ENCODE data around the gene MLLT3. TPM values are rescaled to one million over a fixed set of nuclear protein-coding genes. Genes with fewer than 3 reads are reported as not detected.

The MLLT3 gene
- total RNA-seq, 4 donors from 2014 or later: 15.1 to 30.5 (median 18.4) TPM

DNA sequence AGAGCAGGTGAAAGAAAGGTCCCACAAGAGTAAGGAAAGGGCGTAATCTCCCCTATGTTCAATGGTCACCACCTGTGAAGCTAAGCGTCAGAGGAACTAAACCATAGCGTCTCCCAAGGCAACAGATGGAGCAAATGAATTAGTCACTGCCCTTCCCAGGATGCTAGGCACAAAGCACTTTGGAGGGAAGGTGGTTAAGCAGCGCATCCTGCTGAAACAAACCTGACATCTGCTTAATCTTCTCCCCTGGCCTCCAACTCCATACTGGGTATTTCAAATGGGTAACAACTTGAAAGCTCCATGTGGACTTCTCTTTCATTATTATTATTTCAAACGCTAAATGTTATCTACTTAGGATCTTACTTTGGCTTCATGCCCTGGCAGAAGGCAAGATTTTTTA lies 227.3 kb downstream of the MLLT3 start:
- no peaks in the 10 kb centered on the region for H3K27me3 ChIP-seq
- H3K4me3 ChIP-seq: no peak overlapping the region
- no peaks in the 10 kb centered on the region for H3K4me1 ChIP-seq
- no peak for DNase-seq
- no peak overlapping the region for H3K27ac ChIP-seq
- no peaks in the 10 kb centered on the region for H3K36me3 ChIP-seq
- no peaks in the 10 kb centered on the region for H3K9me3 ChIP-seq
- no peak for TF ChIP-seq CTCF (IDR thresholded peaks at IDR 0.05)
- no peak for TF ChIP-seq POLR2A (IDR thresholded peaks at IDR 0.05)

GRCh38 chr9:20391208-20391607 lies 231.1 kb downstream of the MLLT3 start:
- no peak for DNase-seq
- no peak overlapping the region for H3K4me3 ChIP-seq
- H3K9me3 ChIP-seq: no peaks in the 10 kb centered on the region
- TF ChIP-seq CTCF (IDR thresholded peaks at IDR 0.05) (no peak), POLR2A (IDR thresholded peaks at IDR 0.05) (no peak)
- no peaks in the 10 kb centered on the region for H3K36me3 ChIP-seq
- H3K4me1 ChIP-seq: no peaks in the 10 kb centered on the region
- H3K27me3 ChIP-seq: no peaks in the 10 kb centered on the region
- H3K27ac ChIP-seq: no peak overlapping the region

GRCh38 chr9:20390400-20390799 lies 231.9 kb downstream of the MLLT3 start:
- no peaks in the 10 kb centered on the region for H3K4me1 ChIP-seq
- DNase-seq: no peak
- no peak overlapping the region for H3K4me3 ChIP-seq
- no peaks in the 10 kb centered on the region for H3K36me3 ChIP-seq
- TF ChIP-seq CTCF (IDR thresholded peaks at IDR 0.05) (no peak), POLR2A (IDR thresholded peaks at IDR 0.05) (no peak)
- H3K27ac ChIP-seq: no peak overlapping the region
- no peaks in the 10 kb centered on the region for H3K27me3 ChIP-seq
- no peaks in the 10 kb centered on the region for H3K9me3 ChIP-seq

DNA sequence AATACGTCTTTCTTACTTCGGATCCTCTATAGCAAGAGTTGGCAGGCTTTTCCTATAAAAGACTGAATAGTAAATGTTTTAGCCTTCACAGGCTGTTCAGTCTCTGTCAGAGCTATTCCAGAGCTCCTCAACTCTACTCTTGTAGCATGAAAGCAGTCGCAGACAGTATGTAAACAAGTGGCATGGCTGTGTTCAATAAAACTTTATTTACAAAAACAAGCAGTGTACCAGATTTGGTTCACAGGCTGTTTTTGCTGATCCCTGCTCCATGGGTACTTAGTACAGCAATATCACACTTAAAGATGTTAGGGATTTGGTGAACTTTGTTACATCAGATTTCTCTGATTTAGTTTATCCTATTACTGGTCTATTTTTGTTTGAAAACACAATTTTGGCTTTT lies 235.2 kb downstream of the MLLT3 start:
- Histone ChIP-seq H3K4me3 (no peak overlapping the region), H3K27ac (no peak overlapping the region), H3K9me3 (no peaks in the 10 kb centered on the region), H3K27me3 (no peaks in the 10 kb centered on the region), H3K4me1 (peaks cover 0 to 4% (median 0%) of the 10 kb centered on the region in 4 donors), H3K36me3 (no peaks in the 10 kb centered on the region)
- DNase-seq: no peak
- TF ChIP-seq POLR2A (IDR thresholded peaks at IDR 0.05): no peak
- no peak for TF ChIP-seq CTCF (IDR thresholded peaks at IDR 0.05)

DNA sequence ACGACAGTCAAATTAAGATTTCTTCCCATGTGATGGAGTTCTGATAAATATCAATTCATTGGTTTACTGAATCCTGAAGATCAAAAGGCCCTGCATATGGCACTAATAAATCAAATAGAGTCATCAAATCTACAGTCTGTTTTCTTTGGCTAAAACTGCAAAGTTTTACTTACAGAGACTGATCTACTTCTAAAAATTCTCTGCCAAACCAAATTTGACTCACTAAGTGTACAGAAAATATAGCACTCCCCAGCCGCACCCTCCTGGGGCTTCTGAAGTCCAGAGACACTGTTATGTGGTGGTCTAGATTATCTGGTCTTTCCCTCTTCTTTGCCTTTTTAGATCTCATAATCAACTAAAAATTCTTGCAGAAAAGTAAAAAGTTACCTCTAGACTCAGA lies 237.7 kb downstream of the MLLT3 start:
- TF ChIP-seq CTCF (IDR thresholded peaks at IDR 0.05) (no peak), POLR2A (IDR thresholded peaks at IDR 0.05) (no peak)
- DNase-seq: no peak
- Histone ChIP-seq H3K4me3 (no peak overlapping the region), H3K36me3 (no peaks in the 10 kb centered on the region), H3K4me1 (peaks cover 0 to 4% (median 0%) of the 10 kb centered on the region in 4 donors), H3K9me3 (no peaks in the 10 kb centered on the region), H3K27ac (no peak overlapping the region), H3K27me3 (no peaks in the 10 kb centered on the region)

GRCh38 chr9:20382460-20383071 lies 239.7 kb downstream of the MLLT3 start:
- no peak for DNase-seq

More at GRCh38 chr9:20382460-20383071, 239.7 kb downstream of the MLLT3 start:
- Histone ChIP-seq H3K4me1 (peaks cover 0 to 4% (median 0%) of the 10 kb centered on the region in 4 donors), H3K36me3 (no peaks in the 10 kb centered on the region), H3K9me3 (no peaks in the 10 kb centered on the region), H3K27ac (no peak overlapping the region), H3K4me3 (no peak overlapping the region), H3K27me3 (no peaks in the 10 kb centered on the region)
- no peak for TF ChIP-seq POLR2A (IDR thresholded peaks at IDR 0.05)
- TF ChIP-seq CTCF (IDR thresholded peaks at IDR 0.05): peak in 1 of 6 experiments; percentile 20

Data from Peyer's patch (tissue), 4 donors.